WTC11 (cell line): ENCODE measurements around the gene CEP72. TPM values are rescaled to one million over a fixed set of nuclear protein-coding genes. Genes with fewer than 3 reads are reported as not detected.

ENCODE experiments used
- ATAC-seq: fragments of 200-7000 bp; cut with Tn5 transposase; 2 replicates; pipeline ENCODE4 v1.10.0; 2021; ENCODE audit warnings: mild to moderate bottlenecking, moderate library complexity
- CTCF ChIA-PET: fragments of 300-600 bp; sonication (Branson Sonifier 250); formaldehyde crosslinking; loops from one replicate; lab custom pipeline; 2021; ENCODE audit warnings: antibody characterized with exemption; lab: Charles Lee
- POLR2A ChIA-PET: fragments of 350-600 bp; sonication (Branson Sonifier 250); formaldehyde crosslinking; loops from one replicate; lab custom pipeline; 2021; ENCODE audit warnings: antibody characterized with exemption; lab: Charles Lee
- DNase-seq: peaks from one replicate; pipeline ENCODE4 v3.0.0; 2021; ENCODE audit warnings: low spot score
- H3K27ac Mint-ChIP-seq: 2 replicates; pipeline ENCODE4 v1.8.0; 2021; ENCODE audit warnings: mixed read lengths
- H3K27me3 Mint-ChIP-seq: 2 replicates; pipeline ENCODE4 v1.8.0; 2021; ENCODE audit warnings: low read depth, mild to moderate bottlenecking, moderate library complexity, mixed read lengths
- H3K36me3 Mint-ChIP-seq: 2 replicates; pipeline ENCODE4 v1.8.0; 2021; ENCODE audit warnings: mixed read lengths
- H3K4me1 Mint-ChIP-seq: 2 replicates; pipeline ENCODE4 v1.8.0; 2022; ENCODE audit warnings: mixed read lengths
- H3K4me3 Mint-ChIP-seq: 2 replicates; pipeline ENCODE4 v1.8.0; 2021; ENCODE audit warnings: mild to moderate bottlenecking, moderate library complexity, mixed read lengths
- H3K9me3 Mint-ChIP-seq: 2 replicates; pipeline ENCODE4 v1.8.0; 2021; ENCODE audit warnings: mixed read lengths
- ATF2 ChIP-seq: sonication (generic); formaldehyde crosslinking; IDR thresholded peaks from 2 replicates; pipeline ENCODE4 v1.8.1; 2022; ENCODE audit warnings: low read depth, missing genetic modification reagents, borderline replicate concordance
- CREM ChIP-seq: sonication (generic); formaldehyde crosslinking; IDR thresholded peaks from 2 replicates; pipeline ENCODE4 v1.8.1; 2022; ENCODE audit warnings: mild to moderate bottlenecking, missing genetic modification reagents, moderate library complexity
- ELF4 ChIP-seq: sonication (generic); formaldehyde crosslinking; IDR thresholded peaks from 2 replicates; pipeline ENCODE4 v1.8.1; 2022; ENCODE audit warnings: low read depth, mild to moderate bottlenecking, moderate library complexity, missing genetic modification reagents
- EMX1 ChIP-seq: fragments of 250-450 bp; sonication (Bioruptor Pico); IDR thresholded peaks from 2 replicates; pipeline ENCODE4 v1.8.0; 2021; ENCODE audit warnings: mild to moderate bottlenecking
- ETV6 ChIP-seq: sonication (generic); formaldehyde crosslinking; IDR thresholded peaks from 2 replicates; pipeline ENCODE4 v1.8.1; 2022; ENCODE audit warnings: mild to moderate bottlenecking, missing genetic modification reagents
- JAZF1 ChIP-seq: fragments of 250-450 bp; sonication (Bioruptor Pico); IDR thresholded peaks from 2 replicates; pipeline ENCODE4 v1.9.0; 2021; ENCODE audit warnings: moderate library complexity, mild to moderate bottlenecking, inconsistent platforms
- NFATC4 ChIP-seq: fragments of 250-450 bp; sonication (Bioruptor Pico); IDR thresholded peaks from 2 replicates; pipeline ENCODE4 v1.9.0; 2021; ENCODE audit warnings: mild to moderate bottlenecking
- NFYB ChIP-seq: sonication (generic); formaldehyde crosslinking; conservative IDR thresholded peaks from 2 replicates; pipeline ENCODE4 v1.8.0; 2022; ENCODE audit warnings: low read depth, missing genetic modification reagents
- NR1H2 ChIP-seq: sonication (generic); formaldehyde crosslinking; IDR thresholded peaks from 2 replicates; pipeline ENCODE4 v1.9.0; 2021; ENCODE audit warnings: mild to moderate bottlenecking, moderate library complexity, missing genetic modification reagents
- NR2C2 ChIP-seq: sonication (generic); formaldehyde crosslinking; IDR thresholded peaks from 2 replicates; pipeline ENCODE4 v1.8.0; 2022; ENCODE audit warnings: mild to moderate bottlenecking, missing genetic modification reagents
- NR3C1 ChIP-seq: sonication (generic); formaldehyde crosslinking; conservative IDR thresholded peaks from 2 replicates; pipeline ENCODE4 v1.8.1; 2023; ENCODE audit warnings: low read depth, mild to moderate bottlenecking, missing genetic modification reagents
- RORB ChIP-seq: fragments of 250-450 bp; sonication (Bioruptor Pico); IDR thresholded peaks from 2 replicates; pipeline ENCODE4 v1.9.0; 2021; ENCODE audit warnings: mild to moderate bottlenecking
- SMAD3 ChIP-seq: sonication (generic); formaldehyde crosslinking; IDR thresholded peaks from 2 replicates; pipeline ENCODE4 v1.8.0; 2022; ENCODE audit warnings: missing genetic modification reagents, mild to moderate bottlenecking, borderline replicate concordance
- SP1 ChIP-seq: sonication (generic); formaldehyde crosslinking; conservative IDR thresholded peaks from 2 replicates; pipeline ENCODE4 v1.8.1; 2022; ENCODE audit warnings: missing genetic modification reagents
- TP53 ChIP-seq: sonication (generic); formaldehyde crosslinking; IDR thresholded peaks from 2 replicates; pipeline ENCODE4 v1.8.1; 2023; ENCODE audit warnings: mild to moderate bottlenecking, missing genetic modification reagents
- ZNF138 ChIP-seq: sonication (generic); formaldehyde crosslinking; conservative IDR thresholded peaks from 2 replicates; pipeline ENCODE4 v1.8.1; 2022; ENCODE audit warnings: mild to moderate bottlenecking, moderate library complexity, missing genetic modification reagents
- ZNF263 ChIP-seq: sonication (generic); formaldehyde crosslinking; IDR thresholded peaks from 2 replicates; pipeline ENCODE4 v1.8.1; 2022; ENCODE audit warnings: low read depth, mild to moderate bottlenecking, moderate library complexity, missing genetic modification reagents
- ZNF416 ChIP-seq: fragments of 250-450 bp; sonication (Bioruptor Pico); IDR thresholded peaks from 2 replicates; pipeline ENCODE4 v1.9.0; 2021; ENCODE audit warnings: mild to moderate bottlenecking, inconsistent platforms
- ZNF423 ChIP-seq: fragments of 250-450 bp; sonication (Bioruptor Pico); IDR thresholded peaks from 2 replicates; pipeline ENCODE4 v2.1.2; 2022; ENCODE audit warnings: mild to moderate bottlenecking, moderate library complexity
- total RNA-seq: library from RNA; stranded (reverse); gene quantifications from 3 replicates; pipeline ENCODE4 v1.2.3, GENCODE V29; 2021
- TF ChIP-seq, protein P1 (sequence below): fragments of 250-450 bp; sonication (Bioruptor Pico); conservative IDR thresholded peaks from 2 replicates; pipeline ENCODE4 v1.9.0; 2021; ENCODE audit warnings: mild to moderate bottlenecking
- TF ChIP-seq, protein P2 (sequence below): fragments of 250-450 bp; sonication (Bioruptor Pico); IDR thresholded peaks from 2 replicates; pipeline ENCODE4 v1.8.0; 2021; ENCODE audit warnings: mild to moderate bottlenecking
- TF ChIP-seq, protein P3 (sequence below): sonication (generic); formaldehyde crosslinking; IDR thresholded peaks from 2 replicates; pipeline ENCODE4 v1.8.0; 2022; ENCODE audit warnings: mild to moderate bottlenecking, missing genetic modification reagents
- TF ChIP-seq, protein P4 (sequence below): sonication (generic); formaldehyde crosslinking; IDR thresholded peaks from 2 replicates; pipeline ENCODE4 v1.8.0; 2023; ENCODE audit warnings: mild to moderate bottlenecking, missing genetic modification reagents

Gene CEP72
- total RNA-seq, 1 experiment from 2014 or later = 26.6 TPM

- TF ChIP-seq ZNF138 (CRISPR knock-in tag) (no peak), NFATC4 (CRISPR knock-in tag) (no peak), ZNF263 (CRISPR knock-in tag) (no peak), NR3C1 (CRISPR knock-in tag) (no peak), ZNF423 (CRISPR knock-in tag) (no peak), SP1 (CRISPR knock-in tag) (no peak), CREM (no peak), ATF2 (CRISPR knock-in tag) (no peak), NFYB (CRISPR knock-in tag) (no peak), ELF4 (no peak), NR2C2 (no peak), NR1H2 (CRISPR knock-in tag) (no peak), RORB (CRISPR knock-in tag) (no peak), SMAD3 (CRISPR knock-in tag) (no peak), JAZF1 (CRISPR knock-in tag) (no peak)
- TF ChIP-seq, protein P1, sequence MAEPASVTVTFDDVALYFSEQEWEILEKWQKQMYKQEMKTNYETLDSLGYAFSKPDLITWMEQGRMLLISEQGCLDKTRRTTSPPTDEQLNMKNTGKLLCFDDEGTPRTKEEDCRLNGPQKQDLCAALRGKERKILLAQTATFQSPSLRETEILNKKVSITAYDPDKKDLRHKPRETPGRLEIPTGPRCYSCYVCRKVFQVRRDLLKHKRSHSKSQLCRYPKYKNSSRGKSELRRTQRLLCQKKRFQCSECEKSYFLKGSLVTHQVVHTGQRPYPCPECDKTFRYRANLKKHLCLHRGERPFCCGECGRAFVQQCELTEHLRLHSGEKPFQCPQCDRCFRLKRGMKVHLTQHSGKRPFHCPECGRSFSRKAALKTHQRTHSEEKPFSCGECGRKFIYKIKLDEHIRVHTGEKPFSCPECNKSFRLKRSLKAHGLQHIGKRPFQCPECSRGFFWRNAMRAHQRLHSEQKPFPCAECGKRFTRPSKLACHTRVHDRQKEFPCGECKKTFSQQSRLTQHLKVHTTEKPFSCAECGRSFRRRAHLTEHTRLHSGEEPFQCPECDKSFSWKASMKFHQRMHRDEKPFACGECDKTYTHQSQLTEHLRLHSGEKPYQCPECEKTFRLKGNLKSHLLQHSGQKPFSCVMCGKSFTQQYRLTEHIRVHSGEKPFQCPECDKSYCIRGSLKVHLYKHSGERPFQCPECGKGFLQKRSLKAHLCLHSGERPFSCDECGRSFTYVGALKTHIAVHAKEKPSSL (CRISPR knock-in tag) = no peak
- TF ChIP-seq, protein P2, sequence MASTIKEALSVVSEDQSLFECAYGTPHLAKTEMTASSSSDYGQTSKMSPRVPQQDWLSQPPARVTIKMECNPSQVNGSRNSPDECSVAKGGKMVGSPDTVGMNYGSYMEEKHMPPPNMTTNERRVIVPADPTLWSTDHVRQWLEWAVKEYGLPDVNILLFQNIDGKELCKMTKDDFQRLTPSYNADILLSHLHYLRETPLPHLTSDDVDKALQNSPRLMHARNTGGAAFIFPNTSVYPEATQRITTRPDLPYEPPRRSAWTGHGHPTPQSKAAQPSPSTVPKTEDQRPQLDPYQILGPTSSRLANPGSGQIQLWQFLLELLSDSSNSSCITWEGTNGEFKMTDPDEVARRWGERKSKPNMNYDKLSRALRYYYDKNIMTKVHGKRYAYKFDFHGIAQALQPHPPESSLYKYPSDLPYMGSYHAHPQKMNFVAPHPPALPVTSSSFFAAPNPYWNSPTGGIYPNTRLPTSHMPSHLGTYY = no peak
- TF ChIP-seq, all 79 proteins: peak for 0
- no peak overlapping the region for H3K27ac Mint-ChIP-seq
- H3K9me3 Mint-ChIP-seq = no peaks in the 10 kb centered on the region
- ATAC-seq (no peak), DNase-seq (no peak)
- POLR2A ChIA-PET = no interaction called here
- no peaks in the 10 kb centered on the region for H3K4me1 Mint-ChIP-seq
- no peak overlapping the region for H3K4me3 Mint-ChIP-seq
- H3K27me3 Mint-ChIP-seq = no peaks in the 10 kb centered on the region
- CTCF ChIA-PET = no interaction called here
- peaks cover 53% of the 10 kb centered on the region for H3K36me3 Mint-ChIP-seq
Observed at GRCh38 chr5:639584-640213, 27.6 kb downstream of the CEP72 start.

- Mint-ChIP-seq H3K27me3 (no peaks in the 10 kb centered on the region), H3K27ac (no peak overlapping the region), H3K9me3 (no peaks in the 10 kb centered on the region), H3K4me1 (no peaks in the 10 kb centered on the region), H3K36me3 (peaks cover 52% of the 10 kb centered on the region), H3K4me3 (no peak overlapping the region)
- ATAC-seq (no peak), DNase-seq (no peak)
- POLR2A ChIA-PET = no interaction called here
- CTCF ChIA-PET = no interaction called here
- TF ChIP-seq, protein P1 (CRISPR knock-in tag) = no peak
- TF ChIP-seq, protein P3, sequence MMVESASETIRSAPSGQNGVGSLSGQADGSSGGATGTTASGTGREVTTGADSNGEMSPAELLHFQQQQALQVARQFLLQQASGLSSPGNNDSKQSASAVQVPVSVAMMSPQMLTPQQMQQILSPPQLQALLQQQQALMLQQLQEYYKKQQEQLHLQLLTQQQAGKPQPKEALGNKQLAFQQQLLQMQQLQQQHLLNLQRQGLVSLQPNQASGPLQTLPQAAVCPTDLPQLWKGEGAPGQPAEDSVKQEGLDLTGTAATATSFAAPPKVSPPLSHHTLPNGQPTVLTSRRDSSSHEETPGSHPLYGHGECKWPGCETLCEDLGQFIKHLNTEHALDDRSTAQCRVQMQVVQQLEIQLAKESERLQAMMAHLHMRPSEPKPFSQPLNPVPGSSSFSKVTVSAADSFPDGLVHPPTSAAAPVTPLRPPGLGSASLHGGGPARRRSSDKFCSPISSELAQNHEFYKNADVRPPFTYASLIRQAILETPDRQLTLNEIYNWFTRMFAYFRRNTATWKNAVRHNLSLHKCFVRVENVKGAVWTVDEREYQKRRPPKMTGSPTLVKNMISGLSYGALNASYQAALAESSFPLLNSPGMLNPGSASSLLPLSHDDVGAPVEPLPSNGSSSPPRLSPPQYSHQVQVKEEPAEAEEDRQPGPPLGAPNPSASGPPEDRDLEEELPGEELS (CRISPR knock-in tag) = no peak
- TF ChIP-seq, protein P4, sequence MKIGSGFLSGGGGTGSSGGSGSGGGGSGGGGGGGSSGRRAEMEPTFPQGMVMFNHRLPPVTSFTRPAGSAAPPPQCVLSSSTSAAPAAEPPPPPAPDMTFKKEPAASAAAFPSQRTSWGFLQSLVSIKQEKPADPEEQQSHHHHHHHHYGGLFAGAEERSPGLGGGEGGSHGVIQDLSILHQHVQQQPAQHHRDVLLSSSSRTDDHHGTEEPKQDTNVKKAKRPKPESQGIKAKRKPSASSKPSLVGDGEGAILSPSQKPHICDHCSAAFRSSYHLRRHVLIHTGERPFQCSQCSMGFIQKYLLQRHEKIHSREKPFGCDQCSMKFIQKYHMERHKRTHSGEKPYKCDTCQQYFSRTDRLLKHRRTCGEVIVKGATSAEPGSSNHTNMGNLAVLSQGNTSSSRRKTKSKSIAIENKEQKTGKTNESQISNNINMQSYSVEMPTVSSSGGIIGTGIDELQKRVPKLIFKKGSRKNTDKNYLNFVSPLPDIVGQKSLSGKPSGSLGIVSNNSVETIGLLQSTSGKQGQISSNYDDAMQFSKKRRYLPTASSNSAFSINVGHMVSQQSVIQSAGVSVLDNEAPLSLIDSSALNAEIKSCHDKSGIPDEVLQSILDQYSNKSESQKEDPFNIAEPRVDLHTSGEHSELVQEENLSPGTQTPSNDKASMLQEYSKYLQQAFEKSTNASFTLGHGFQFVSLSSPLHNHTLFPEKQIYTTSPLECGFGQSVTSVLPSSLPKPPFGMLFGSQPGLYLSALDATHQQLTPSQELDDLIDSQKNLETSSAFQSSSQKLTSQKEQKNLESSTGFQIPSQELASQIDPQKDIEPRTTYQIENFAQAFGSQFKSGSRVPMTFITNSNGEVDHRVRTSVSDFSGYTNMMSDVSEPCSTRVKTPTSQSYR (CRISPR knock-in tag) = no peak
- TF ChIP-seq ZNF416 = no peak
- no peak for TF ChIP-seq EMX1 (CRISPR knock-in tag)
- TF ChIP-seq ETV6 (CRISPR knock-in tag) = no peak
- no peak for TF ChIP-seq ELF4
- TF ChIP-seq TP53 (CRISPR knock-in tag) = no peak
Observed at GRCh38 chr5:640461-641330, 28.6 kb downstream of the CEP72 start.
